Panc1 (cell line): ENCODE results near the gene FTCDNL1. TPM values are rescaled to one million over a fixed set of nuclear protein-coding genes. Genes with fewer than 3 reads are reported as not detected.

Source experiments
- ATAC-seq: fragments of 200-7000 bp; cut with Tn5 transposase; 2 replicates; pipeline ENCODE4 v1.9.1; 2020; ENCODE audit warnings: mild to moderate bottlenecking, moderate library complexity
- BruUV-seq: library from RNA; stranded (reverse); fragments of 400-500 nt; replicated peaks from 2 replicates; lab custom pipeline; 2021; lab: Mats Ljungman, UMichigan
- CTCF ChIA-PET: fragments of 300-600 bp; sonication (Branson Sonifier 250); formaldehyde crosslinking; loops from one replicate; lab custom pipeline; 2022; ENCODE audit warnings: antibody characterized with exemption; lab: Charles Lee
- POLR2A ChIA-PET: fragments of 300-600 bp; sonication (Branson Sonifier 250); formaldehyde crosslinking; loops from one replicate; lab custom pipeline; 2022; ENCODE audit warnings: antibody characterized with exemption; lab: Charles Lee
- DNase-seq: peaks from one replicate; pipeline ENCODE4 v3.0.0-alpha.2; 2010; ENCODE audit warnings: low read depth, low spot score
- H3K27ac ChIP-seq: 2 replicates; pipeline ENCODE4 v1.5.1; 2011; ENCODE audit warnings: mild to moderate bottlenecking, low read length, inconsistent platforms
- H3K27me3 ChIP-seq: fragments of 200-500 bp; sonication (Bioruptor generic); 2 replicates; pipeline ENCODE4 v1.6.0; 2014; ENCODE audit warnings: low read length, inconsistent platforms; ENCODE audit not compliant: control insufficient read depth, insufficient read depth
- H3K36me3 ChIP-seq: fragments of 200-500 bp; sonication (Bioruptor generic); 2 replicates; pipeline ENCODE4 v1.5.1; 2014; ENCODE audit warnings: inconsistent platforms, mild to moderate bottlenecking, low read length, moderate library complexity; ENCODE audit not compliant: control insufficient read depth, insufficient read depth
- H3K4me1 ChIP-seq: 2 replicates; pipeline ENCODE4 v1.5.1; 2011; ENCODE audit warnings: inconsistent platforms, mild to moderate bottlenecking, low read length, moderate library complexity; ENCODE audit not compliant: control insufficient read depth, insufficient read depth
- H3K4me3 ChIP-seq, 2 experiments: 2 replicates each; pipeline ENCODE4 v1.5.1; 2011 to 2012; ENCODE audit warnings: low read depth in 2 of 2, low read length in 2 of 2, mild to moderate bottlenecking in 2 of 2, inconsistent platforms in 1 of 2, moderate library complexity in 1 of 2
- H3K9me3 ChIP-seq: fragments of 200-500 bp; sonication (Bioruptor generic); 2 replicates; pipeline ENCODE4 v1.5.1; 2014; ENCODE audit warnings: low read depth, mild to moderate bottlenecking, inconsistent platforms, low read length, moderate library complexity; ENCODE audit not compliant: control insufficient read depth, insufficient read depth
- CTCF ChIP-seq: fragments of 450-650 bp; IDR thresholded peaks from 2 replicates; pipeline ENCODE4 v1.5.1; 2017; ENCODE audit warnings: mild to moderate bottlenecking
- POLR2AphosphoS5 ChIP-seq: IDR thresholded peaks from 2 replicates; pipeline ENCODE4 v1.6.1; 2012; ENCODE audit warnings: mild to moderate bottlenecking, low read depth, low read length, moderate library complexity
- REST ChIP-seq, 2 experiments: IDR thresholded peaks; 2 replicates each; pipeline ENCODE4 v1.6.1; 2011 to 2012; ENCODE audit warnings: low read depth in 2 of 2, control low read depth in 1 of 2, low read length in 1 of 2, mild to moderate bottlenecking in 1 of 2, moderate library complexity in 1 of 2; ENCODE audit not compliant: insufficient read depth in 1 of 2
- SIN3A ChIP-seq: IDR thresholded peaks from 2 replicates; pipeline ENCODE4 v1.6.1; 2012; ENCODE audit warnings: low read depth, mild to moderate bottlenecking, low read length, moderate library complexity, borderline replicate concordance; ENCODE audit not compliant: insufficient read depth
- TCF7L2 ChIP-seq: IDR thresholded peaks from 2 replicates; pipeline ENCODE4 v1.6.1; 2011; ENCODE audit warnings: mild to moderate bottlenecking, low read depth, low read length, inconsistent platforms
- in situ Hi-C: cut with HindIII; loops from 2 replicates; pipeline ENCODE4 v1.10.0; 2016; ENCODE audit warnings: low sequenced_read_pairs, low pct_unique_long_range_greater_than_20kb
- intact Hi-C: fragments of 100-400 bp; cut with micrococcal nuclease; formaldehyde crosslinking; loops from one replicate; pipeline ENCODE4 v1.10.0; 2022; ENCODE audit not compliant: unreplicated experiment
- total RNA-seq: library from RNA; stranded (reverse); gene quantifications from one replicate; pipeline ENCODE4 v1.2.1, GENCODE V29; 2021; ENCODE audit not compliant: unreplicated experiment

Gene FTCDNL1
- total RNA-seq, 1 experiment from 2014 or later = 2.8 TPM

- ChIA-PET POLR2A (interaction anchor here (0.6 kb wide), 1 partner anchor 57 kb away, joined by 4 read pairs; no protein-coding TSS in a partner anchor), CTCF (no interaction called here)
- H3K9me3 ChIP-seq = no peaks in the 10 kb centered on the region
- in situ Hi-C loops = no loop called here
- H3K27ac ChIP-seq = no peak overlapping the region
- intact Hi-C loops = no loop called here
- no peak for TF ChIP-seq CTCF
- TF ChIP-seq POLR2AphosphoS5 = no peak
- no peak for TF ChIP-seq SIN3A
- no peak for TF ChIP-seq TCF7L2
- TF ChIP-seq REST (IDR thresholded peaks at IDR 0.05; ENCODE audit: insufficient read depth in 1 of 2, low read depth in 2 of 2, low read length in 1 of 2) = no peak
- 0 out of 2 replicates have a peak, but pooled peaks cover 4% of the 10 kb centered on the region for H3K27me3 ChIP-seq
- no peak overlapping the region for H3K4me3 ChIP-seq
- DNase-seq (no peak), ATAC-seq (no peak)
- no peaks in the 10 kb centered on the region for H3K36me3 ChIP-seq
- no peaks in the 10 kb centered on the region for H3K4me1 ChIP-seq
- no TSS peak for BruUV-seq
Observed at GRCh38 chr2:199765646-199766045, 85.3 kb downstream of the FTCDNL1 start.

GRCh38 chr2:199764273-199764800 is 86.7 kb downstream of the FTCDNL1 start:
- BruUV-seq = no TSS peak

More at GRCh38 chr2:199764273-199764800, 86.7 kb downstream of the FTCDNL1 start:
- Histone ChIP-seq H3K27ac (no peak overlapping the region), H3K27me3 (0 out of 2 replicates have a peak, but pooled peaks cover 4% of the 10 kb centered on the region), H3K4me3 (no peak overlapping the region), H3K9me3 (no peaks in the 10 kb centered on the region), H3K4me1 (no peaks in the 10 kb centered on the region), H3K36me3 (no peaks in the 10 kb centered on the region)
- in situ Hi-C loops = no loop called here
- TF ChIP-seq CTCF = no peak
- no peak for TF ChIP-seq POLR2AphosphoS5
- TF ChIP-seq SIN3A = no peak
- no peak for TF ChIP-seq REST (IDR thresholded peaks at IDR 0.05; ENCODE audit: insufficient read depth in 1 of 2, low read depth in 2 of 2, low read length in 1 of 2)
- no peak for TF ChIP-seq TCF7L2
- CTCF ChIA-PET = no interaction called here
- no peak; the same call in 1 of the 2 replicates for ATAC-seq
- DNase-seq = no peak
- intact Hi-C loops = no loop called here
- POLR2A ChIA-PET = no interaction called here
